Stimulated activated CD8-positive, alpha-beta memory T cell treated with anti-CD3 and anti-CD28 coated beads, Interleukin-15, amount 100 ng/mL, for 1 hour (primary cell): Measurements from ENCODE around the gene CDH15.
"Not testable (repeated sequence)": the region's sequence is repeated elsewhere in the genome, so short reads cannot be mapped to it uniquely, and the experiment has no call there.

Experiments
- DNase-seq: peaks from one replicate; pipeline ENCODE4 v3.0.0-alpha.2; 2020; ENCODE audit warnings: low read depth

CDH15 gene

DNA sequence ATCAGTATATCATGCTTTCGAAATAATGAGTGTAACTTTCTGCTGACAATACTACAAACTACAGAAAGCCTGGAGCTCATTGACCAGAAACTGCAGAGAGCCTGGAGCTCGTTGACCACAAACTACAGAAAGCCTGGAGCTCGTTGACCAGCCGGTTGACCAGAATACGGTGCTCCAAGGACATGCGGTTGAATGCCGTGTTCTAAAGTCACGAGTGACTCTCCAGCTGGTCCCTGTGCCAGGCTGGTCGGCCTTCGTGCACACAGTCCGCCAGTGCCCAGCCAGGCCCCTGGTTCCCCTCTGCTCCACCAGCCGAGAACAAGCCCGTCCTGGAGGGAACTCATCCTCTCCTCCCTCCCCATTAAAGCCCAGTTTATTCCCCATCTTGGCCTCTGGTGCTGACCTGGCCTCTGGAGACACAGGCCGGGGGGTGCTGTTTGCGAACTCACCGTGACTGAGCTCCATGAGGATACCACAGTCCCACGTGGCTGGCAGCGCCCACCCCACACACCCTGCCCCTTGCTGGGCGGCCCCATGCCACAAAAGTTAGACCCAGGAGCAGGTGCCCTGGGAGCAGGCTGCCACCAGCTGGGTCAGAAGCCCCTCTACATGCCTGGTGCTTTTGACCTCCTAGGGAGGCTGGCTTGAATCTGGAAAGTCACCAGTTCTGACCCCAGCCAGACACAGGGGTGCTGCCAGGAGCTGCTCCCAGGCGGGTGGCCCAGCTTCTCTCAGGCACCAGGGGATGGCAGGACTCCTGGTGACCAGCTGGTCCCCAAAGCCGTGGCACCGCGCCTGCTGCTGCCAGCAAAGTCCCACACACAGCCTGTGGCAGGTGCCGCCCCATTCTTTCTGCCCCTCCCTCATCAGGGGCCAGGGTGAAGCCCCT is 15.5 kb upstream of the CDH15 start:
- DNase-seq: no peak

DNA sequence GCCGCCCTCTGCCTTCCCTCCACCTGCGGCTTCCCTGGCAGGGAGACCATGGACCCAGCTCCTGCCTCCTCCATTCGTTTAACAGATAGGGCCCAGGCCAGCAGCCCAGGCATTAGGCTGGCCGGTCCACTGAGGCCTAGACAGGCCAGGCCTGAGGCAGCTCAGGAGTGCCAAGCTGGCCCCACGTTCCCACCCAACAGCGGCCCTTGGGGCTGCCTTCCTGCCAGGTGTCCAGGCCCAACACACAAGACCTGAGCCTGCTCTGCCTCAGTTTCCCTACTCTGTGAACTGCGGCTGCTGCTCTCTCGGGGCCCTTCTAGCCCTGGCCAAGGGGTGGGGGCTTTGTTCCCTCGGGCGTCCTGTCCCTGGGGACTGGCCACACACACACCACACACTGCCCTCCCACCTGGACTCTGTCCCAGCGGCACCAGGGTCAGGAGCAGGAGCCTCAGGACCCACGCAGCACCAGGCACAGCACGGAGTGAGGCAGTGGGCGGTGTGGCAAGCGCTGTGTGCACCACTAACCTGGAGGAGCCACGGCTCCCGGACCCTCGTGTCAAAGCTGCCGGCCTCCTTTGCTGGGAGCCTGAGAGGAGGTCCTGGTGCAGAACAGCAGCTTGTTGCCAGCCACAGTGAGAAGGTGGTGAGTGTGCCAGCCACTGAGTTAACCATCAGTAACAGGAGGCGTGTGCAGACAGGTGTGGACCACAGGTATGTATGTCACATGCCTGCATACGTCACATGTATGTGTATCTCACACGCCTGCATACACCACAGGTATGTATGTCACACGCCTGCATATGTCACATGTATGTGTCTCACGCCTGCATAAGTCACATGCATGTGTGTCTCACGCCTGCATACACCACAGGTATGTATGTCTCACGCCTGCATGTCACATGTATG is 14.6 kb upstream of the CDH15 start:
- no peak for DNase-seq

DNA sequence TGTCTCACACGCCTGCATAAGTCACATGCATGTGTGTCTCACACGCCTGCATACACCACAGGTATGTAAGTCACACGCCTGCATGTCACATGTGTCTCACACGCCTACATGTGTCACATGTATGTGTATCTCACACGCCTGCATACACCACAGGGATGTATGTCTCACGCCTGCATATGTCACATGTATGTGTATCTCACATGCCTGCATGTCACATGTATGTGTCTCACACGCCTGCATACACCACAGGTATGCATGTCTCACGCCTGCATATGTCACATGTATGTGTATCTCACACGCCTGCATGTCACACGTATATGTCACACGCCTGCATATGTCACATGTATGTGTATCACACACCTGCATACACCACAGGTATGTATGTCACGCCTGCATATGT is 13.8 kb upstream of the CDH15 start:
- no peak for DNase-seq

DNA sequence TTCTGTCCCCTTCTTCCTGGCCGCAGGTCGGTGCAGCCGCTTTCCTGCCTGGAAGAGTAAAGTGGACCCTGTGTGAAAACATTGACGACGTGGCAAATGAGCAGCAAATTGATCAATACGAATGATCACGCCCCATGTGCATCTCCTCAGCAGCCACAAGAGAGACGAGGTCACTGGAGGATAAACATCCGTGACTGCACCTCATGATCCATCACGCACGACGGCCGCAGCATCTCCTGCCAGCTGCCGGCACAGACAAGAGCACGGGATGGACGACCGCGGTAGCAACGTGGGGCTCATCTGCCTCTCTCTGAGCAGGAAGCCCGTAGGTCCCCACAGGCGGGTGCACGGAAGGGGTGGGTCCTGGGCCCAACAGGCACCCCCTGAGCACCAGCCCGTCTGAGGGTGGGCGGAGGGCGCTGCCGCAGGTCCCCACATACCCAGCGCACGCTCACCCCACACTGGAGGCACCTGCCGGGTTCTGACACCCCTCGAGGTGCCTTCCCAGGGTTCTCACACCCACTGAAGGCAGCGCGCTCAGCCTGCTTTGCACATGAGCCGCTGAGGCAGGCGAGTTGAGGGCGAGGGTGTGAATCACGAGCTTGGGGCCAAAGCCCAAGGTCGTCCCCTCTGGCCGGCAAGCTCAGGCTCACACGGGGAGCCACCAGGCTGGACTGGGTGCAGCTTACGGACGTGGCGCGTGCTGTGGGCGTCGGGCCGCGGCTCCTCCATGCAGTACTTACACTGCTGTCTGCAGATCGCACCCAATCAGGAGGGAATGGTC is 12.3 kb upstream of the CDH15 start:
- no peak for DNase-seq

DNA sequence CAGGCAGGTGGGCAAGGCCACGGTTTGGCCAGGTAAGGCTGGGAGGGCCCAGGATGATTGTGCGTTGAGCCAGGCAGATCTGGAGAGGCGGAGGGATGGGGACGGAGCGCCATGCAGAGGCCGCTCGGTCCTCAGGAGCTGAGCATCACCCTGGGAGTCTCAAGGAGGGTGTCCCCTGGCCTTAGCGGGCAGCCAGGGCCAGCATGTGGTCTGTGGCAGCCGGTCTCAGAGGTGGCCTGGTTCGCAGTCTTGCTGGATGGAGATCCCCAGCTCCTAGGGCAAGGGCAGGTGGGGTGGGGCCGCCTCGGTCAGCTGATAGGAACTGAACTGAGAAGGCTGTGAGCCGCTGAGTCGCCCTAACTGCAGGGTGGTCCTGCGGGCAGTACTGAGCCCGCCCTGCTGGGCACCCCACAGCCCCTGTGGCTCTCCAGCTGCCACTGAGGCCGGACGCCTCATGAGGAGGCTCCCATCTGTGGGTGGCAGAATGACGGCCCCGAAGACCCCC is 11.6 kb upstream of the CDH15 start:
- no peak for DNase-seq

DNA sequence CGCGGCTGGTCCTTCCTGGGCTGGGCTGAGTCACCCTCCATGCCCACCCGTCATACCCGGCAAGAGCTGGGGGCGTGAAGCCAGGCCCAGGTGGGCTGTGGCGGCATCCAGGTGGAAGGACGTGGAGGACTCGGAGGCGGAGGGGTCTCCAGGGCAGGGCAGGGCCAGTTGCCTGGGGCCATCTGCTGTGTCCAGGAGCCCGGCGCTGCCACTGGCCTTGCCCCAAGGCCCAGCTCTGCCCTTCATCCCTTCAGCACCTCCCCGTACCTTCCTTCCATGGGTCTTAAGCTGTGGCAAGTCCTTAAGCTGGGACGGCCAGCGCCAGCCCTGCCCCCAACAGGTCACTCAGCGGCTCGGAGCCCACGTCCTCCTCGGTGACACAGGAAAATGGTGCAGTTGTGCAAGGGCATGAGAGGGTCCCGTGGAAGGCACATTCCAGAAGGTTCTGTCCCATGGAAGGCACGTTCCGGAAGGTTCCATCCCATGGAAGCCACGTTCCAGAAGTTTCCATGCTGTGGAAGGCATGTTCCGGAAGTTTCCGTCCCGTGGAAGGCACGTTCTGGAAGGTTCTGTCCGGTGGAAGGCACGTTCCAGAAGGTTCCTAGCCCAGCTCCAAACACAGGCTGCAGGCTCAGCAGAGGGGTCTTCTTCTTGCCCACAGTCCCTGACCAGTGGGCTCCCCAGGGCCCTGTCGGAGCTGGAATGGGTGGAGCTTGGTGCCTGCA is 10.4 kb upstream of the CDH15 start:
- DNase-seq: no peak

DNA sequence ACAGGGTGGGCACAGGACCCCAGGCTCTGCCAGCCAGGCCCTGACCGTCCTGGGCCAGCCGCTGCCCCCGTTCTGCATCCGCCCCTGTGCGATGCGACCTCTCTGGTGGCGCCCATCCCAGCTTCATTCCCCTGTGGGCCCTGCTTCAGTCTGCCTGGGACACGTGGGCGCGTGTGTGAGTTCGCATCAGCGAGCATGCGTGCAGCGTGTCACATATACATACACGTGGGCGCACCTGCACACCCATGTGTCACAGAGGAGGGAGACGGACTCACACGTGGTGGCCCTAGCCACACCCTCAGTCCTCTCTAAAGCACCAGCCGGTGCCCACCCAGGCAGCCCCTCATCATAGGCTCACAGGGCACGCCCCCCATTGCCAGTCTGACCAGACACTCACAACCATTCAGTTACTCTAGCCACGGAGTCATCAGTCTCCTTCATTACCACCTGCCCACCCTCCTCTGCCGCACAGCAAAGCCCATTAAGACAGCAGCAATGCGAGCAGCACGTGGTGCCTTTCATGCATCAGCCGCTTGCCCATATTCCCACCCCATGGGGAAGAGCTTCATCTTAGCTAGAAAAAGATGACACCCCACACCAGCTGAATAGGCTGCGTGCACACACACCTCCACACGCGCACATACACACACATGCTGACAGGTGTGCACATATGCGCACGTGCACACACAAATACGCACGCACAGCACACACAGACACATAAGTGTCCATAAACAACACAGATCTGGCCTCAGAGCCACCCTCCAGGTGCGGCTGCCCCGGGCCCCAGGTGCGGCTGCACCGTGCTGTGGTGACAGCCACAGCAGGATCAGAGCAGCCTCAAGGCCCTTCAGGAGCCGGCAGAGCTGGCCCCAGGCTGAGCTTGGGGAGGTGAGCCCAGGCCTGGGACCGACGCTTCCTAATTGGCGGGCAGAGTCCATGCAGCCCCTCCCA is 9.5 kb upstream of the CDH15 start:
- no peak for DNase-seq

DNA sequence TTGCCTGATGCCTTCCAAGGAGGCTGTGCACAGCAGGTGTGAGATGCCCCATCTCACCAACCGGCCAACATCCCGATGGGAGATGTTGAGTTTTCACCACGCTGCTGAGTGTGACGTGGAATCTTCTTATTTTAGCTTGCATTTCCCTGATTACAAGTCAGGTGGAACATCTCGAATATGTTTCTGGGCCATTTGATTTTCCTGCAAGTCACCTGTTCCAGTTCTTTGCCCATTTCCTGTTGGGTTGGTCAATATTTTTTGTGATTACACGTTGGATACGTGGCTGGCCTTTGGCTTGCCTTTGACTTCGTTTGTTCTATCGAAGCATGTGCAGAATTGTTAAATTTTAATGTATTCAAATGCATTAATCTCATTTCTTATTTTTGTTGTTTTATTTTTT is 8.3 kb upstream of the CDH15 start:
- no peak for DNase-seq

DNA sequence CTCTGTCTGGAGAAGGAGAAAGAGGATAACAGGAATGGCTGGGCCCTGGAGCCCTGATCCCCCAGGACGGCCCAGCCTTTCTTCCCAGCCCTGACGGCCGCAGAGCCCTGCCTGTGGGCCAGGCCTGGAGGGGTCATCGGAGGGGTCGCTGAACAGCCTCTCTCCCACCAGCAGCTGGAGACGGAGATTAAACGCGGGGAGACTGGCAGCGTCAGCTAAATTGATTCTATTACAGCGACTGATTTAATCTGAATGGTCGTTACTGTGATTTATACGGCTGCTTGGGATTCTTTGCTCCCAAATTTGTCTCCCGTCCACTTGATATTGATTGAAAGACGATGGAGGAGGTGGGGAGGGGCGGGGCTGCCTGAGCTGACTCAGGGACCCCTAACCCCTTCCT is 7.1 kb upstream of the CDH15 start:
- no peak for DNase-seq

DNA sequence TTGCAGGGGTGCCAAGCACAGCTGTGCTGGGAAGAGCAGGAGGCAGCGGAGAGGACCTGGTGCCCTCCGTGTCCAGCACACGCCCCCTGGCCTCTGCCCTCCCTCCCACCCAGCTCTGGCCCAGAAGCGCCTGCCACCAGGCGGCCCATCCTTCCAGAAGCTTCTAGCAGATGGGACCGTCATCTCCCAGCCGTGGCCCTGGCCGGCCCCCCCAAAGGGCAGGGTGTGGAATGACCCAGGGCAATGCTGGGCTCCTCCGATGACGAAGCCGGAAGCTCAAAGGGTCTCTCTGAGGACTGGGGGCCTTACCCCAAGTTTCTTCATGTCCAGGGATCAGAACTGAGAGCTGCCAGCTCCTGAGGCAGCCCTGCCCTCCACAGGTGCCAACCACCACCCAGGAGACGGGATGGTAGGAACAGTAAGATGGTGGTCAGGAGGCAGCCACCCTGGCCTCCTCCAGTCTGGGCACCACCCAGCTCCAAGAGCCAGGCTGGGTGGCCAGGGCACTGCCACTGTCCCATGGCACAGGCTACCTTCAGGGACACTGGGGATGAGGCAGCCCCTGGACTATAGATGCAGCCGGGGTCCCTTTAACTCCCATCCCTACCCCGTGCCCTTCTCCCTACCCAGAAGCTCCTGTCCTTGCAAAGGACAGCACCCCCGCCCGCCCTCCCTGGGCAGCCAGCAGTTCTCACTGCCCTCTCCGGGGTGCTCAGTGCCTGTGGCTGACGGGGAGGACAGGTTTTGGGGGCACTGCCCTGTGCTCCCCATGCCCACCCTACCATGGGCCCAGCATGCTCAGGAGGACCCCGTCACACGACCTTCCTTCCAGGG is 6.5 kb upstream of the CDH15 start:
- no peak for DNase-seq

DNA sequence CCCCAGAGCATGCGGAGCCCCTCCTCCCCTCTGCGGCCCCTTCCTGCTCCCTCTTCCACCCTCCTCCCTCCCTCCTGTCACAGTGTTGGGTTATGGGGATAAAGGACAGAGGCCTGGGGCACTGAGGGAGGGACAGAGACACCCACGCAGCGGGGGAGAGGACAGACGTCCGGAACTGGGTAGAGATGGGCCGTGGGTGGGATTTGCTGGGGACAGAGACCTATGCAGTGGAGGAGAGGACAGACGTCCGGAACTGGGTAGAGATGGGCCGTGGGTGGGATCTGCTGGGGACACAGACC is 5.9 kb upstream of the CDH15 start:
- DNase-seq: not testable (repeated sequence)

DNA sequence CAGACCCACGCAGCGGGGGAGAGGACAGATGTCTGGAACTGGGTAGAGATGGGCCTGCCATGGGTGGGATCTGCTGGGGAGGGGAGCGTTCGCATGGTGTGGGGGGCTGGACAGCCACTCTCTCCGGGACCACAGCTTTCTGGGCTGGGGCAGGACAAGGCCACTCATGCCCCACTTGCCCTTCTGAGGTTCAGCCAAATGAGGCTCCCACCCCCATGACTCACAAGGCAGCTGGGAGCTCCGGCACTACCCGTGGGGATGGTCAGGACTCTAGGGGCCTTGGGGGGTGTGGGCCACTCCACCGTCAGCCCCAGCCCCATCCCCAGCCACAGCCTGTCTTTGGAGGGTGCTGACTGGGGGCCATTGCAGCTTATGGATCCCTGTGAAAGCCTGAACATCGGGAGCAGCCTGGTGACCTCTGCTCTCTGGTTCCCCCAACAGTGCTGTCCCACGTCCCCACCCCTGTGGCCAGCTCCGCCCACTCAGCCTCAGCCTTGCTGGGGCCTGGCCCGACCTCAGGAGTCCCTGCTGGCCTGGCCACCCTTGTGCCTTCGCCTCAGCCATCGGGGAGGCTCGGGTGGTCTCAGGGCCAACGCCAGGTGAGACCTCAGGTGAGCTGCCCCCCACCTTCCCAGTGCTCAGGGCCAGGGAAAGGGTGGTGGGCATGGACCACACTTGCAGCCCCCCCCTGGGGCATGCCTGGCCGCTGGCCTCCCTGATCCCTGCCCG is 4.7 kb upstream of the CDH15 start:
- DNase-seq: no peak

DNA sequence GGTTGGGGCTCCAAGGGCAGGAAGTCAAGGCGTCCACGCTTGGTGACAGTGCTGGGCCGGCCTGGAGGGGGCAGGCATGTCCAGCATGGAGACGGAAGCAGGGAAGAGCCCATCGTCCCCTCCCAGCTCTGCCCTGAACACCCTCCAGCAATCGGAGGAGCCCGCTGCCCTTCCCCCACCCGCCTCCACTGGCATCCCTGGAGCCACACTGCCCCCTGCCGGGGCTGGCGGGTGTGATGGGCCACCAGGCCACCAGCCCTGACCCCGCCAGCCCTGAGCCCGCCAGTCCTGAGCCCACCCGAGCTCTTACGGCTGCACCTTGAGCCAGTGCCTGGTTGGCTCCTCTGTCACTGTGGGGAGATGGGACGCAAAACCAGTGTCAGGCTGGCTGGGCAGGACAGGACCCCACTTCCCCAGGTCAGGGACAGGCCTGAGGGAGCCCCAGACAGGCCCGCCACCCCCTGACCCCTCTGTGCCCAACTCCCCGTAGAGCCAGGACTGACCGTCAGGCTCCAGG is 4.1 kb upstream of the CDH15 start:
- DNase-seq: peak; percentile 67

DNA sequence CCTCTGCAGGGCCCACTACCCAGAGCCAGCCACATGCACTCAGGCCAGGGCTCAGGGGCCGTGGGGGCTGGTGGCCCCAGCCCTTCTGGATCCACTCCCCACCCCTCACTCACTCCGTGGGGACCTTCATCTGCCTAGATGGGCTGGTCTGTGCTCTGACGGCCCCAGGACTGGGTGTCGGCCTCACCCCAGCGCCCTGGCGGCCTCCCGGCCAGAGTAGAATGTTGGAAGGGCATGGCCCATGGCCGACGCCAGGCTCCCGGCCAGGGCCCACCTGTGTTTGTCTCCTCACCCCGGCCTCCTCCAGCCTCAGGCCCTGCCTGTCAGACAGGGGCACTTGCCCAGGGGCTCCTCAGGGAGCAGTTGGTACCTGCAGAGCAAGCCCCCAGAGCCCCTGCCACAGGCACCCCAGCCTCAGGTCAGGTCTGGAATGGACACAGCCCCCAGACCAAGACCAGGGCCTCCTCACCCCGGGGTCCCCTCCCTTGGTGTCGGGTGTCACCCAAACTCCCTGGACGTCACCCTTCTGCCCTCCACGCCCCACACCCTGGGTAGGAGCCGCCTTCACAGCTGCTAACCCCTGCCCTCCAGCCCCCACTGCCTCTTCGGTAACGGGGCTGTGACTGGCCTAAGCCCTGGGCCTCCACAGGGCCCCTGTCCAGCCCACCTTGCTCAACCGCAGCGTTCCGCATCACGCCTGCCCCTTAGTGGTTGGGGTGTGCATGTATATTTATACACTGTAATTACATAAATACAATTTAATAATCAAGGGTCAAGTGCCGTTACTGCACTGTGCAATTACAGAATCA is 3.0 kb upstream of the CDH15 start:
- DNase-seq: no peak

DNA sequence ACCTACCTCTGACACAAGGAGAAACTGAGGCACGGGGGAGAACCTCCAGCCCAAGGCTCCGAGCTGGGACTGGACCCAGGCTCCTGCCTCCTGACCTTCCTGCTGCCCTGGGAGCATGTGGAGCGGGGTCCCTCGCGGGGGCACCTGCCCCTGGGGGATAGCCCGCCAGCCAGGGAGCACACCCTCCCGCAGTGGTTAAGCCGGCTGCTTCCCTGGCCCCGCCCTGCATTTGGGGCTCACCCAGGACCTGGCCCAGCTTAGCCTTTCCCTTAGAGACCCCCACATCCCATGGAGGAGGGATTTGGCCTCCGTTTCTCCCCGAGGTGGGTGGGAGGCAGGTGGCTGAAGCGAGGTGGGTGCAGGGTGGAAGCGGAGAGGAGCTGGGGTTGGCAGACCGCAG is 1.8 kb upstream of the CDH15 start:
- DNase-seq: no peak

DNA sequence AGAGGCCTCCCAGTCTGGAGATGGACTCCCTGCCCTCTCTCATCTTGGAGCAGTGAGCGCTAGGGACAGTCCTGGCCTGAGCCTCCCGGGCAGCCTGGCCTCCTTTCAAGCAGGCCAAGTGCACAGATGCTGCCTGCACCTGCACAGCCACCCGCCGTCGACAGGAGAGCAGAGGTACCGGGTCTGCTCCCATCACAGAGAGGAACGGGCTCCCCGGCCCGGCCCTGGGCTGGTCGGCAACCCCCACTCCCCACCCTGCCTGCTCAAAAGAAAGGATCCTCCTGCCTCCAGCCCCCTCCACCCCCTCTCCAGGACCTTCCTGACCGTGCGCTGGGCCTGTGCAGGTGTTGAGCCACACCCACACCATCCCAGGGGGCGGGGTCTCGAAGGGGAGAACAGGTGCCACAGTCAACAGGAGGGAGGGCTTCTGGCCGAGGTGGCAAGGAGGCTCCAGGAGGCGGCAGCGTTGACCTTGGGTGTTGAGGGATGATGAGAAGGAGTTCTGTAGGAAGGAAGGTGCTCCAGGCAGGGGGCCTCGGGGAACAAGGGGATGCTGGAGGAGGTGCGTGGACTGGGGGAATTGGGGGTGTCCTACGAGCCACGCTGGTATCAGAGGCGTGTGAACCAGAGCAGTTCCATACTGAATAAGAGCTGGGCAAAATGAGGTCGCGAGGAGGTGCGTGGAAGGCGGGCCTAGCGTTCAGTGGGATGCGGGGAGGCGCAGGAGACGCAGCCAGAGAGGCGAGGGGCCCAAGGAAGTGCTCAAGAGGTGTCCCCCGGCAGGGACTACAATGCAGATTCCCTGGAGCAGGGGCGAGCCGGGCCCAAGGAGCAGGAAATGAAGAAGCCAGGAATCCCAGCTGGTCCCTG is 967 bp upstream of the CDH15 start:
- no peak for DNase-seq

DNA sequence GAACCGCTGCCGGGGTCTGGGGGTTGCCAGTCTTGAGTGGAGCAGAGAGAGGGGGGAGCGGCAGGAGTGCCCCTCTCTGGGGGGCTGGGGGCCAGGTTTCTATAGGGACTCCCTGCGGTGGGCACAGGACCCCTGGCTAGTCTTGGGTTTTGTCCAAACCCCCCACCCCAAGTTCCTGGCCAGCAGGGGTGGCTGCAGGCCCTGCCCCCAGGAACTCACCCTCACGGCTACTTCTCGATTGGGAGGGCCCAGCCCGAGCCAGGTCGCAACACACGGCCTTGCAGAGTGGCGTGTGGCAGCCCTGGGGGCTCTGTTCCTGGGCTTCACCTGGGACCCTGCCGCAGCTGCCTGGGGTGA is 601 bp downstream of the CDH15 start:
- DNase-seq: no peak
